Tongue (tissue), 3 donors: ENCODE data around the gene LGI4. TPM values are rescaled to one million over a fixed set of nuclear protein-coding genes. Genes with fewer than 3 reads are reported as not detected.

Experiments
- DNase-seq: peaks from one replicate; pipeline ENCODE4 v3.0.0-alpha.2; 2015
- small RNA-seq: library from RNA; depleted of rRNA; stranded (forward); fragments of <200 nt; gene quantifications from one replicate; pipeline ENCODE3, GENCODE V24; 2014; ENCODE audit warnings: low replicate concordance
- total RNA-seq: library from RNA; depleted of rRNA; stranded (reverse); fragments of >200 nt; gene quantifications from one replicate; pipeline ENCODE4 v1.2.3, GENCODE V29; 2014

The LGI4 gene
- total RNA-seq, 1 donor from 2014 or later: 7.6 TPM

DNA sequence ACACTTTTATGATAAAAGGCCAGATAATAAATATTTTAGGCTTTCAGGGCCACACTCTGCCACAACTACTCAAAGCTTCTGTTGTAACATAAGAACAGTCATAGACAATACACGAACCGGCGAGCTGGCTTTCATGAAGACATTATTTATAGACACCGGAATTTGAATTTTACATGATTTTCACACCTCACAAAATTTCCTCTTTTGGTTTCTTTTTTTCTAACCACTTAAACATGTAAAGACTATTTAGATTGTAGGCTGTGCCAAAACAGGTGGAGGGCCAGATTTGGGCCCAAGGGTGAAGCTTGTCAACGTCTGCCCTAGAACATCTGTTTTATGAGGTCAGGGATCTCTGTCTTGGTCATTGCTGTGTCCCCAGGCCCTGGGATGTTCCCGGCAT lies 48.9 kb downstream of the LGI4 start:
- DNase-seq: no peak

DNA sequence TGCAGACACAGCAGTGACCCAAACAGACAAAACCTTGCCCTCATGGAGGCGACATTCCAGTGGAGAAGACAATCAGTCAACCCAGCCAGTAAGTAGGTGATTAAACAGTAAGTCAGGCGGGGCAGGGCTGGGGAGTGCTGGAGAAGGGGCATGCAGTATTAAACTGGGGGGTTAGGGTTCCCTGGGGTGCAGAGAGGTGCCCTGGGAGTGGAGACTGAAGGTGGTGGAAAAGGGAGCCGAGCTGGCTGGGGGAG lies 50.4 kb downstream of the LGI4 start:
- DNase-seq: no peak

DNA sequence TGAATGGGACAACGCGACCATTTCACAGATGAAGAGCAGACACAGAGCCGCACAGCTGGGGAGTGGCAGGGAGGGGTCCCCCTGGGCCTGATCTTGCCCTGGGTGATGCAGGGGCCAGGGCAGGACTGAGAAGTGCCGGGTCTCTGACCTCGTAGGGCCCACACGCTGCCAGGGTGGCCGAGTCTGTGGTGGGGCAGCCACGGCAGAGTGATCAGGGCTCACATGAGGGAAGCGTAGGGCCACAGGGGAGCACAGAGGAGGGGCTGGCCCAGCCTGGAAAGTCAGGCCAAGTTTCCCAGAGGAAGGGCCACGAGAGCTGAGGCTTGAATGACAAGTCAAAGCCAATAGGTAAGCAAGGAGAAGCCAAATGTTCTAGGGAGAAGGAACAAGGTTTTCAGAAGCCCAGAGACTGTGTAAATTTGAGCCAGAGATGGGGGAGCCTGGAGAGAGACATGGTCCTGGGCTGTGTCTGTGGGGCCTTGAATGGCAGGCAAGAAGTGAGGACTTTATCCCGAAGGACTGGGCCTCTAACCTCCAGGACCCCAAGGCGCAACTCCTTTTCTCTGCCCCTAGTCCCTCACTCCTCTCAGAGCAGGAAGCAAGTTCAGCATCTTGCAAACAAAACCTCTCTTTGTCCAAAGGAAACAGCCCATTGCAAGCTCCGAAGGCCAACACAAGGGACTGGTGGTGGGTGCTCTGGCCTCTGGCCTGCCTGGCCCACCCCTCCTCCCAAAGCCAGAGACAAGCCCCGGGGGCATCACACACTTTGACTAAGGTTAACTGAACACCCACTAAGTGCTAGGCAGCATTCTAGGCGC lies 51.0 kb downstream of the LGI4 start:
- DNase-seq: no peak

DNA sequence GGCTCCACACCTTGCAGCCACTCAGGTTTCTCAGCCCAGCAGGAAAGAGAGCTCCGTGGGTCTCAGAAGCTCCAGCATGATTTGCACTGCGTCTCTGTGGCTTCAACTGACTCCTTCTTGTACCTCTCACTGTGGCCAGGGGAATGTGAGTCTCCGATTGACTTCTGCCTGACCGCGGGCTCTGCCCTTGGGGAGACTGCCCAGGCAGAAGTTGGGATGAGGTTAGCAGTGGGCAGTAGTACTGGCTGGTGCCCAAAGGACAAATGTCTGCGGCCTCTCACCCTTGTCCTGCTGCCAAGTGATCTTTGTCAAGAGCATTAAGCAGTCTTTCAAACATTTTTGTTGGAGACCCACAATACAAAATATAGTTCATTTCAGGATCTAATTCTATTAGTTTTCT lies 53.7 kb downstream of the LGI4 start:
- no peak for DNase-seq

DNA sequence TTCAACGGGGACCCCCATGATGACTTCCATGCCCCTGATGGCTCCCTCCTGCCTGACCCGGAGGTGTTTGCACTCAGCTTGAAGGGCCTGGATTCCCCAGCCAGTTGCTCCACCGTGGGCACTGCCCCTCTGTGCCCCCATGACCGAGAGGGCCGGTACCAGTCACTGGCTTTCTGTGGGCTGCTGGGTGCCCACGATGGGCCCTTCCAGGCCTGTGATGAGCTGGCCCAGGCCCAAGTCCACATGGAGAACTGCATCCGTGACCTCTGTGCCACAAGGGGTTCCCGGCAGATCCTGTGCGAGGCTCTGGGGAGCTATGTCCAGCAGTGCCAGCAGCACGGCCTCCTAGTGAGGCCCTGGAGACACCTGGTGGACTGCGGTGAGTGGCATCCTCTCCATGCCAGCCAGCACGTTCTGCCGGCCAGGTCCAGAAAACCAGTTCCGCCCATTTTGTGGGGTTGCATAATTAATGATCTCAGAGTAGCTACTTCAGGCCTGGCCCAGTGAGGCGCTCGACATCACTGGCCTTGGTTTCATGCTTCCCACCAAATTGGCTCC lies 54.2 kb downstream of the LGI4 start:
- no peak for DNase-seq

DNA sequence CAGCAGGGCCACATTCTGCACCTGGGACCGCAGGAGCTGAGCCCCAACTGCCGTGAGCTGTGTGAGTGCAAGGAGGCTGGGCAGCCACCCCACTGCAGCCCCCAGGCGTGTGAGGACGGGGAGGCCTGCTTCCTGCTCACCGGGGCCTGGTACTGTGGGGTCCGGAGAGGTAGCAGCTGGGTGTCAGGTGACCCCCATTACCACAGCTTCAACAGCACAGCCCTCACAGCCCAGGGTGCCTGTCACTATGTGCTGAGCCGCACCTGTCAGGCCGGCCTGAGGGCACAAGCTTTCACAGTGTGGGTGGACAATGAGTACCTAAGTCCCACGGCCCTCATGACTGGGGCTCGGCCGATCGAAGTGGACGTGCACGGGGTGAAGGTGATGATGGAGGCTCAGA lies 55.0 kb downstream of the LGI4 start:
- DNase-seq: no peak

DNA sequence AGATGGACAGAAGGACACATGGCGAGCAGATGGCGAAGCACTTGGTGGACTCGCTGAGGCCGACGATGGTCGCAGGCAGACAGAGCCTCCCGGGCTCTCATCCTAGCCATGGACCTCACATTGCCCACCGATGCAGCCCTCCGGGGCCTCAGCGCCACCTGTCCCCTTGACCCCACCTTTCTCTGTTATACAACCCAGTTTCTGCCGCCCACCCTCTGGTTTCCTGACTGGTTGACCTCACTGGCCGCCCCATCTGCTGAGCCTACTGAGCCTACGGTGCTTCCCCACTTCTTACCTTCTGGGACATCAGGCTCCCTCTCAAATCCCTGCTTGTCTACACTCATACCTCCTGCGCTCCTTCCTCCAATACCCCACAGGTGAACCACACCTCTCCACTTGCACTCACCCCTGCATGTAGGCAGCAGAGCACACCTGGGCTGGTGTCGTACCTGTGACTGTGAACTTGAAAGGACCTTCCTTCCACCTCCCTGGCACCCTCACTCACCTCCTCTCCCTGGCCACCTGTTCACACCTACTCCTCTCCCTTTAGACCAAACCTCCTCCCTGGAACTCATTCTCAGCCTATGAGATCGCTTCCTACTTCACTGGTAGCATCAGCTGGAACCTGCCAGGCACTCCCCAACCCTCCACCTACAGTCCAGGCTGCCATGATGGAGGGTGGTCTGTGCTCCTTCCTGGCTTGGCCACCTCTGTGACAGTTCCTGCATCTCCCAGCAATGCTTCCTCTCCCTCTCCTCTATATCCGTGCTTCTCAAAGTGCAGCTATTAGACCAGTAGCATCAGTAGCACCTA lies 57.2 kb downstream of the LGI4 start:
- DNase-seq: no peak

DNA sequence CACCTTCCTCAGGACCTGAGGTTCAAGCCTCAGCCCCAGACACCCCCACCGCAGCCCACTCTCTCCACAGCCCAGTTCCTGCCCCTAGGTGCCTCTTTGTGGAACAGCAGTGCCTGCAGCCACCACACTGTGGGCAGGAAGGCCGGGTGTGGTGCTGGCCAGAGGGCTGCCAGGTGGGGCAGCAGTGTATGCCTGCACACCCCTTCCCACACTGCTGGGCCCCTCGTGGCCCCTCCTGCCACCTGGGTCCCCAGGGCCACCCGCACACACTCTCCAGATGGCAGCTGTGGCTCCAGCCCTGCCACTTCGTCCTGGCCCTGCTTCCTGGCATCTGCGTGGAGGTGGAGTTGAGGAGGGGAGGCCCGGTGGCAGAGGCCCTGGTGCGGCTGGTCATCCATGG lies 58.2 kb downstream of the LGI4 start:
- DNase-seq: no peak

DNA sequence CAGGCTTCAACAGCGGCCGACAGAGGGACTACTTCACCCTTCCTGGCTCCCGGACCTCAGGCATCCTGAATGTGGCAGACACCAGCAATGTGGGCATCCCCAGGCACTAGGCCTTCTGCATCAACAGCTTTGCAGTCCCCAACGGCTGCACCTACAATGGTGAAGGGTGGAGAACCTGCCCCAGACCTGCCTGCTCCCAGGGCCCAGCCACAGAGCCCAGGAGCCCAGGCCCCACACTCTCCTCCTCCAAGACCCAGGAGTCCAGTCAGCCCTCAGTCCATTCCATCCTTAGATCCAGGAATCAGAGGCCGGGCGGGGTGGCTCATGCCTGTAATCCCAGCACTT lies 58.9 kb downstream of the LGI4 start:
- DNase-seq: no peak

DNA sequence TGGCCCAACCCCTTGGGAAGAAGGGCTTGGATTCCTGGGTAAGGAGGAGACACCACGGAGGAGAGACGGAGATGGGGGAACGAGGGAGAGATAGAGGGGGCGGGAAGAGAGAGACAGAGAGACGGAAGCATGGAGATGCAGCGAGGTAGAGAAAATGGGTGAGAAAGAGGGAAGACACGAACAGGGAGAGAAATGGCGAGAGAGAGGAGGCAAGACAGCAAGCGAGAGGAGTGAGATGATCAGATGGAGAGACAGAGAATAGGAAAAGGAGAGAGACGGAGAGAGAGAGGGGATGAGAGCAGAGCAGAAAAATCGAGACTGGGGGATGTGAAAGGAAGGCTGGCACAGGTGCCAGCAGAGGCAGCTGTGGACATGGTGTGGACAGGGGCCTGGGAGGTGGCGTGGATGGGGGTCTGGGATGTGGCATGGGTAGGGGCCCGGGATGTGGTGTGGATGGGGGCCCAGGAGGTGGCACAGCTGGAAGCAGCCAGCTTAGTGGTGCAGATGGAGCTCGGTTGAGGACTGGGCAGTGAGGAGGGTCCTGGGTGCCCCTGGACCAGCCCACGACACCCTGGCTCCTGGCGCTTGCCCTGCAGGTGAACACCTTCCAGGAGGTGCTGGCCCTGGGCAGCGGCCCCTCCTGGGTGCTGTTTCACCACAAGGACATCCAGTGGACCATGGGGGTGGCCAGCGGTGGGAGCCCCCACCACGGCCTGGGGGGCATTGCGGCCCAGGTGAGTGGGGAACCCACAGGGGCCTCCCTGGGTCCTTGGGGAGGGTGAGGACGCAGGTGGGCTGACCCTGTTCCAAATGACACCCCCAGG lies 59.4 kb downstream of the LGI4 start:
- no peak for DNase-seq

Small RNAs within 50 kb of the gene (small RNA-seq; reads per million reads assigned to genes)
- not detected for gene AC020907.2

Other genes with a start within 250 kb of the LGI4 start
- gene ZNF30, start 208.2 kb downstream of the LGI4 start, total RNA-seq: 5.3 TPM
- gene ZNF792, start 170.8 kb downstream of the LGI4 start, total RNA-seq: 9.4 TPM
- 19.8 TPM for gene GRAMD1A, start 134.7 kb downstream of the LGI4 start, total RNA-seq
- gene SCN1B, start 104.6 kb downstream of the LGI4 start, total RNA-seq: 12.9 TPM
- not detected for gene HPN, start 93.3 kb downstream of the LGI4 start, total RNA-seq
- 45.6 TPM for gene FXYD3, start 19.2 kb downstream of the LGI4 start, total RNA-seq
- 44.2 TPM for gene FXYD1, start 3.8 kb upstream of the LGI4 start, total RNA-seq
- gene FXYD7, start 8.2 kb upstream of the LGI4 start, total RNA-seq: not detected
- gene FXYD5, start 19.7 kb upstream of the LGI4 start, total RNA-seq: 5.9 TPM
- not detected for gene FAM187B, start 93.7 kb upstream of the LGI4 start, total RNA-seq
- 26.5 TPM for gene LSR, start 113.9 kb upstream of the LGI4 start, total RNA-seq
- gene USF2, start 133.9 kb upstream of the LGI4 start, total RNA-seq: 52.7 TPM
- gene HAMP, start 147.5 kb upstream of the LGI4 start, total RNA-seq: not detected
- gene MAG, start 157.1 kb upstream of the LGI4 start, total RNA-seq: 2.3 TPM
- 7.4 TPM for gene CD22, start 194.1 kb upstream of the LGI4 start, total RNA-seq
- not detected for gene FFAR1, start 212.8 kb upstream of the LGI4 start, total RNA-seq
- gene FFAR3, start 223.4 kb upstream of the LGI4 start, total RNA-seq: not detected
- gene GPR42, start 236.0 kb upstream of the LGI4 start, total RNA-seq: not detected